Left ventricle myocardium inferior (tissue), 1 donor: ENCODE results near the gene SAMD4A. TPM values are rescaled to one million over a fixed set of nuclear protein-coding genes. Genes with fewer than 3 reads are reported as not detected.

ENCODE experiments used
- DNase-seq: peaks from one replicate; pipeline ENCODE4 v3.0.0-alpha.2; 2020
- H3K27ac ChIP-seq: fragments of 200-600 bp; replicated peaks from 2 replicates; pipeline ENCODE4 v1.8.0; 2021
- H3K27me3 ChIP-seq: fragments of 200-600 bp; 2 replicates; pipeline ENCODE4 v1.8.0; 2021; ENCODE audit warnings: low read depth
- H3K36me3 ChIP-seq: fragments of 200-600 bp; 2 replicates; pipeline ENCODE4 v1.8.0; 2021
- H3K4me1 ChIP-seq: fragments of 200-600 bp; 2 replicates; pipeline ENCODE4 v1.8.0; 2021
- H3K4me3 ChIP-seq: fragments of 200-600 bp; 2 replicates; pipeline ENCODE4 v1.8.0; 2021; ENCODE audit warnings: mild to moderate bottlenecking, moderate library complexity
- H3K9me3 ChIP-seq: fragments of 200-600 bp; replicated peaks from 2 replicates; pipeline ENCODE4 v1.8.0; 2021
- CTCF ChIP-seq: fragments of 200-600 bp; IDR thresholded peaks from 2 replicates; pipeline ENCODE4 v1.8.0; 2021; ENCODE audit warnings: antibody characterized with exemption, mild to moderate bottlenecking, borderline replicate concordance
- intact Hi-C: fragments of 100-400 bp; cut with micrococcal nuclease; formaldehyde crosslinking; loops from one replicate; pipeline ENCODE4 v1.11.0; 2022
- total RNA-seq: library from RNA; stranded (reverse); fragmentation: NEBNext Ultra II Directional; extraction: Animal tissue kit (Norgen Biotek cat#: 25700); gene quantifications from one replicate; pipeline ENCODE4 v1.2.1, GENCODE V29; 2021
- donor health status: DM: no; HTN: yes; CAD: no; lungs with severe emphysema.

SAMD4A gene
- total RNA-seq, 1 donor from 2014 or later, result 173 TPM

GRCh38 chr14:54809767-54810166 lies 242.8 kb downstream of the SAMD4A start:
- no peak for DNase-seq
- H3K27ac ChIP-seq, result no peak overlapping the region
- peaks cover 13% of the 10 kb centered on the region for H3K4me1 ChIP-seq
- H3K27me3 ChIP-seq, result no peaks in the 10 kb centered on the region
- no peak overlapping the region for H3K4me3 ChIP-seq
- intact Hi-C loops, result no loop called here
- no peaks in the 10 kb centered on the region for H3K9me3 ChIP-seq
- TF ChIP-seq CTCF, result no peak
- H3K36me3 ChIP-seq, result no peaks in the 10 kb centered on the region

DNA sequence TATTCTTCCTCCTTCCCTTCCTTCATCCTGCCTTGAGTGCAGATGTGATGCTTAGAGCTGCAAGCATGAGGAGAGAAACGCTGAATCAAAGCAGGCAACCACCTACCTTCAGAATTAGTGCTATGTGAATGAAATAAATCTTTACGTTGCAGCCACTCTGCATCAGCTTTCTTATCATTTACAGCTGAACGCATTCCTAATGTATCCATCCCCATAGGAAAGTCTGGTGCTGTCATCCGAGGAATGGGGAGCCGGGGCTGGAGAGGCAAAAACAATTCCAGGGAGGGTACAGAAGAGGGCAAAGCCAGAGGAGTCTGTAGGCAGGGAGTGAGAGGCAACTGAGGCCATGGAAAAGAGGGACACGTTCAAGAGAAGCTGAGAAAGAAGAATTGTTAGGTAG lies 245.7 kb downstream of the SAMD4A start:
- no peaks in the 10 kb centered on the region for H3K4me1 ChIP-seq
- intact Hi-C loops, result no loop called here
- no peak overlapping the region for H3K4me3 ChIP-seq
- no peak overlapping the region for H3K27ac ChIP-seq
- no peaks in the 10 kb centered on the region for H3K36me3 ChIP-seq
- no peaks in the 10 kb centered on the region for H3K9me3 ChIP-seq
- DNase-seq, result no peak
- no peaks in the 10 kb centered on the region for H3K27me3 ChIP-seq
- no peak for TF ChIP-seq CTCF

DNA sequence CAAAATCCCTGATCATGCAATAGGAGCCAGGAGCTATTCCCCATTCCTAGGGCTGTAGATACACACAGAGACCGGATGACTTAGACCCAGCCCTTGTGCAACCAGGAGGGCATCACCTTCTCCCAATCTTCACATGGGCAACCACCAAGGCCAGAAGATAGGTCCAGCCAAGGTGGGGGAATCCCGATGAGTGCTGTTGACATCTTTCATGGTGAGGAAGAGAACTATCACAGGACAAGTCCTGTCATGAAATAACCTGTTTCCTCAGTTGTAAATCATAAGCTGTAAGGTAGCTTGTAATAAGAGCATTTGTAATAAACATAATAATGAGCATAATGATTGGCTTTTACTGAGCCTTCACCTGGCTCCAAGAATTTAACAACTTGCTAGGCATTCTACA lies 246.2 kb downstream of the SAMD4A start:
- DNase-seq, result no peak
- Histone ChIP-seq H3K4me3 (no peak overlapping the region), H3K36me3 (no peaks in the 10 kb centered on the region), H3K4me1 (no peaks in the 10 kb centered on the region), H3K27me3 (no peaks in the 10 kb centered on the region), H3K9me3 (no peaks in the 10 kb centered on the region), H3K27ac (no peak overlapping the region)
- intact Hi-C loops, result no loop called here
- no peak for TF ChIP-seq CTCF

DNA sequence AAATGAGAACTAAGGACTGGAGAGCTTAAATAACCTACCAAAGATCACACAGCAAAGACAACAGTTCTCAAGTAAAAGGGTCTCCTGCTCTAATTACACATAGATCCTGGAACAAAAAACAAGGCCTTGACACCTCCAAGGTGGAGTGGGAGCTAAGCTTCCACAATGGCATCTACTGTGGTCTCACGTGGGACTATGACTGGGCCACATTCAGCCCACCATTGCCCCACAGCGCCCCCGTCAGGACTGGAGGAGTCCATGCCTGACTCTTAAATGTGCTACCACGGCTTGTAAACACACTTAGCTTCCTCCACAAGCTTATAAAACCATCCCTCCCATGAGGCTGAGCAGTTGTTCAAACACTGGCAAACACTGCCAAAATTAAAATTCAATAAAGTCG lies 247.1 kb downstream of the SAMD4A start:
- H3K27me3 ChIP-seq, result no peaks in the 10 kb centered on the region
- H3K27ac ChIP-seq, result no peak overlapping the region
- DNase-seq, result no peak
- no peaks in the 10 kb centered on the region for H3K4me1 ChIP-seq
- no peak for TF ChIP-seq CTCF
- H3K9me3 ChIP-seq, result no peaks in the 10 kb centered on the region
- no peaks in the 10 kb centered on the region for H3K36me3 ChIP-seq
- H3K4me3 ChIP-seq, result no peak overlapping the region
- intact Hi-C loops, result no loop called here

GRCh38 chr14:54815016-54815415 lies 248.1 kb downstream of the SAMD4A start:
- no peaks in the 10 kb centered on the region for H3K9me3 ChIP-seq
- no peak overlapping the region for H3K4me3 ChIP-seq
- no peaks in the 10 kb centered on the region for H3K27me3 ChIP-seq
- no peak overlapping the region for H3K27ac ChIP-seq
- H3K36me3 ChIP-seq, result no peaks in the 10 kb centered on the region
- intact Hi-C loops, result no loop called here
- TF ChIP-seq CTCF, result no peak
- no peak for DNase-seq
- no peaks in the 10 kb centered on the region for H3K4me1 ChIP-seq

GRCh38 chr14:54815515-54815914 lies 248.6 kb downstream of the SAMD4A start:
- intact Hi-C loops, result no loop called here
- Histone ChIP-seq H3K9me3 (no peaks in the 10 kb centered on the region), H3K4me3 (no peak overlapping the region), H3K4me1 (no peaks in the 10 kb centered on the region), H3K27me3 (no peaks in the 10 kb centered on the region), H3K36me3 (no peaks in the 10 kb centered on the region), H3K27ac (no peak overlapping the region)
- no peak for DNase-seq
- TF ChIP-seq CTCF, result no peak
